Ovary (tissue), 3 donors: Measurements from ENCODE around the gene EIF4H.

Experiments used
- CTCF ChIP-seq, 3 donors: fragments of 450-650 bp in 2 of 3; fragments of 200-600 bp in 1 of 3; IDR thresholded peaks; one replicate each; pipeline versions ENCODE4 v1.5.1 to v1.8.0; 2016 to 2022; ENCODE audit warnings: antibody characterized with exemption in 3 of 3, mild to moderate bottlenecking in 1 of 3
- EP300 ChIP-seq: sonication (generic); formaldehyde crosslinking; IDR thresholded peaks from one replicate; pipeline ENCODE4 v1.6.1; 2017; ENCODE audit warnings: antibody characterized with exemption
- POLR2A ChIP-seq: fragments of 450-650 bp; IDR thresholded peaks from one replicate; pipeline ENCODE4 v1.6.1; 2017; ENCODE audit warnings: antibody characterized with exemption, mild to moderate bottlenecking, moderate library complexity
- donor health status: DM: no; HTN: no; CAD: no.

- no peak for TF ChIP-seq CTCF (IDR thresholded peaks at IDR 0.05)
- TF ChIP-seq POLR2A, result no peak
- TF ChIP-seq EP300, result no peak
These were observed 13.9 kb downstream of the EIF4H start for GRCh38 chr7:74187915-74188675.
